Testis (tissue), 3 donors: ENCODE measurements around the gene AGO3. TPM values are rescaled to one million over a fixed set of nuclear protein-coding genes. Genes with fewer than 3 reads are reported as not detected.
A peak's percentile ranks its signal among the peaks of the same experiment; 100 is the strongest.
"Not testable (repeated sequence)": the region's sequence is repeated elsewhere in the genome, so short reads cannot be mapped to it uniquely, and the experiment has no call there.

ENCODE experiments used
- DNase-seq: peaks from one replicate; pipeline ENCODE4 v3.0.0-alpha.2; 2019
- H3K27ac ChIP-seq, 2 donors: fragments of 200-600 bp; sonication (generic); one replicate each; pipeline ENCODE4 v1.5.1; 2019
- H3K27me3 ChIP-seq: fragments of 200-600 bp; sonication (generic); one replicate; pipeline ENCODE4 v1.5.1; 2019
- H3K36me3 ChIP-seq: fragments of 200-600 bp; sonication (generic); one replicate; pipeline ENCODE4 v1.5.1; 2017; ENCODE audit warnings: low read depth; ENCODE audit errors: missing control alignments
- H3K4me1 ChIP-seq: fragments of 200-600 bp; sonication (generic); one replicate; pipeline ENCODE4 v1.5.1; 2019
- H3K4me3 ChIP-seq, 2 donors: fragments of 200-600 bp; sonication (generic); one replicate each; pipeline ENCODE4 v1.5.1; 2017 to 2019
- H3K9me3 ChIP-seq: fragments of 200-600 bp; sonication (generic); one replicate; pipeline ENCODE4 v1.5.1; 2017
- POLR2A ChIP-seq: fragments of 450-650 bp; IDR thresholded peaks from one replicate; pipeline ENCODE4 v1.6.1; 2017; ENCODE audit warnings: antibody characterized with exemption, mild to moderate bottlenecking, moderate library complexity
- WGBS, 2 donors: methylation state at CpG; one replicate each; pipeline ENCODE4 v1.1.5; 2018; 5-methylcytosine and 5-hydroxymethylcytosine counted together
- intact Hi-C: fragments of 100-400 bp; cut with DNase I; formaldehyde crosslinking; loops from one replicate; pipeline ENCODE4 v1.15.1; 2023; ENCODE audit warnings: low total_unique reads
- polyA plus RNA-seq: library from polyadenylated mRNA; stranded (reverse); fragments of 350-450 nt; fragmentation: Illumina TruSeq; extraction: RNeasy Lipid Tissue Mini Kit (QIAGEN cat#74804); gene quantifications from one replicate; pipeline ENCODE4 v1.2.3, GENCODE V29; 2014; ENCODE audit warnings: low read depth, low replicate concordance; ENCODE audit not compliant: insufficient read depth
- total RNA-seq, 2 donors: library from RNA; depleted of rRNA; stranded (reverse); fragments of >200 nt; gene quantifications; one replicate each; pipeline ENCODE4 v1.2.3, GENCODE V29; 2016
- TF ChIP-seq, protein P1 (sequence below), 3 experiments: fragments of 450-650 bp in 2 of 3; fragments of 200-600 bp in 1 of 3; sonication (generic) in 1 of 3; IDR thresholded peaks; one replicate each; pipeline ENCODE4 v1.5.1; 2016 to 2019; ENCODE audit warnings: antibody characterized with exemption in 3 of 3, mild to moderate bottlenecking in 2 of 3, moderate library complexity in 1 of 3

Gene AGO3
- total and polyA plus RNA-seq, 3 donors from 2014 or later, result 22.4 to 47.2 (median 42.6) TPM

- Histone ChIP-seq H3K27me3 (no peaks in the 10 kb centered on the region), H3K36me3 (no peaks in the 10 kb centered on the region), H3K4me1 (peaks cover 33% of the 10 kb centered on the region), H3K27ac (no peak overlapping the region), H3K4me3 (no peak overlapping the region), H3K9me3 (no peaks in the 10 kb centered on the region)
- DNase-seq, result no peak
- intact Hi-C loops, result no loop called here
- TF ChIP-seq POLR2A, result no peak
- TF ChIP-seq, protein P1, sequence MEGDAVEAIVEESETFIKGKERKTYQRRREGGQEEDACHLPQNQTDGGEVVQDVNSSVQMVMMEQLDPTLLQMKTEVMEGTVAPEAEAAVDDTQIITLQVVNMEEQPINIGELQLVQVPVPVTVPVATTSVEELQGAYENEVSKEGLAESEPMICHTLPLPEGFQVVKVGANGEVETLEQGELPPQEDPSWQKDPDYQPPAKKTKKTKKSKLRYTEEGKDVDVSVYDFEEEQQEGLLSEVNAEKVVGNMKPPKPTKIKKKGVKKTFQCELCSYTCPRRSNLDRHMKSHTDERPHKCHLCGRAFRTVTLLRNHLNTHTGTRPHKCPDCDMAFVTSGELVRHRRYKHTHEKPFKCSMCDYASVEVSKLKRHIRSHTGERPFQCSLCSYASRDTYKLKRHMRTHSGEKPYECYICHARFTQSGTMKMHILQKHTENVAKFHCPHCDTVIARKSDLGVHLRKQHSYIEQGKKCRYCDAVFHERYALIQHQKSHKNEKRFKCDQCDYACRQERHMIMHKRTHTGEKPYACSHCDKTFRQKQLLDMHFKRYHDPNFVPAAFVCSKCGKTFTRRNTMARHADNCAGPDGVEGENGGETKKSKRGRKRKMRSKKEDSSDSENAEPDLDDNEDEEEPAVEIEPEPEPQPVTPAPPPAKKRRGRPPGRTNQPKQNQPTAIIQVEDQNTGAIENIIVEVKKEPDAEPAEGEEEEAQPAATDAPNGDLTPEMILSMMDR (IDR thresholded peaks at IDR 0.05), result no peak
- 71 to 85% methylated on average over 11 of the region's 11 CpGs for WGBS, 2 donors
Observed at GRCh38 chr1:35888255-35888654, 42.6 kb upstream of the AGO3 start.

- H3K9me3 ChIP-seq, intact Hi-C loops, H3K4me3 ChIP-seq, H3K36me3 ChIP-seq, H3K27ac ChIP-seq, H3K27me3 ChIP-seq, DNase-seq: not testable (repeated sequence)
- 65 to 83% methylated on average over 3 of the region's 3 CpGs for WGBS, 2 donors
- peaks cover 32% of the 10 kb centered on the region for H3K4me1 ChIP-seq
Observed at GRCh38 chr1:35888981-35889380, 41.9 kb upstream of the AGO3 start.

DNA sequence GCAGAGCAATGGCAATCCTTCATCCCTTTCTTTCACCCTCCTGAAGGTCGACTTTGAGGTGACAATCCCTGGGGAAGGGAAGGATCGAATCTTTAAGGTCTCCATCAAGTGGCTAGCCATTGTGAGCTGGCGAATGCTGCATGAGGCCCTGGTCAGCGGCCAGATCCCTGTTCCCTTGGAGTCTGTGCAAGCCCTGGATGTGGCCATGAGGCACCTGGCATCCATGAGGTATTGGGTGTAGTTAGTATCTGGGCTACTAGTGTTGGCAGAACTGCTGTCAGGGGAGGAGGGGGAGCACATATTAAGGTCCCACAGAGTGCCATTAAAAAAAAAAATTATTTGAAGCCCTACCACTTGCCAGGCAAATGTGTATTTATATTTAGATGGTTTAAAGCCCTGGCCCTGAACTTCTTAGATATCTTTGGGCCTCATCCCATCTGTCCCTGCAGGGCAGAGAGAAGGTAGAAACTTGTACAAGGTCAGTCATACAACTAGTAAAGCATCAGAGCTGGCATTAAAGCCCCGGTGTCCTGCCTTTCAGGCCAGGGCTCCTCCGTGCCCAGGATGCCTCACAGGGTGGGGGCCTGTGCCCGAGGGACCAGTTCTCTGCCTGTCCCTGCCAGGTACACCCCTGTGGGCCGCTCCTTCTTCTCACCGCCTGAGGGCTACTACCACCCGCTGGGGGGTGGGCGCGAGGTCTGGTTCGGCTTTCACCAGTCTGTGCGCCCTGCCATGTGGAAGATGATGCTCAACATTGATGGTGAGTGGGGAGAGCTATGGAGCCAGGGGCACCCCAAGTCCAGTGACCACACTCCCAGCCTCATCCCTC lies 37.6 kb upstream of the AGO3 start:
- intact Hi-C loops, result no loop called here
- Histone ChIP-seq H3K4me3 (no peak overlapping the region), H3K27me3 (no peaks in the 10 kb centered on the region), H3K9me3 (no peaks in the 10 kb centered on the region), H3K36me3 (no peaks in the 10 kb centered on the region), H3K27ac (no peak overlapping the region), H3K4me1 (peaks cover 9% of the 10 kb centered on the region)
- 92 to 100% methylated on average over 4 to 14 of the region's 14 CpGs for WGBS, 2 donors
- no peak for DNase-seq
- no peak for TF ChIP-seq POLR2A
- TF ChIP-seq, protein P1 (IDR thresholded peaks at IDR 0.05), result no peak

DNA sequence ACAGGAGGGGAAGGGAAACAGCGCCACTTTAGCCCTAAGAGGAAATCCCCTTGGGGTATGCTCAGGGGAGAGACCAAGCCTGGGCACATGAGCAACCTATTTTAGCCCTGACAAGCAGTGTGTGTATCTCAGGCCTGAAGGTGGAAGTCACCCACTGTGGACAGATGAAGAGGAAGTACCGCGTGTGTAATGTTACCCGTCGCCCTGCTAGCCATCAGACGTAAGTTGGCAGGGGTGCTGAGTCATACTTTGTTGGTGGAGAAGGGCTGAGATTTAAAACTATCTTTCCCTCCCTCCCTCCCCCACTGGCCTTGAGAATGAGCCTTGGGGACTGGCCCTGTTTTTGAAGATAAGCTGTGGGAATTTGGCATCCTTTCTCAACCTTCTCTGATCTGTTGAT lies 36.7 kb upstream of the AGO3 start:
- intact Hi-C loops, result no loop called here
- TF ChIP-seq, protein P1 (IDR thresholded peaks at IDR 0.05), result no peak
- no peak for TF ChIP-seq POLR2A
- peaks cover 9% of the 10 kb centered on the region for H3K4me1 ChIP-seq
- DNase-seq, result peak; percentile 56
- no peaks in the 10 kb centered on the region for H3K9me3 ChIP-seq
- H3K36me3 ChIP-seq, result no peaks in the 10 kb centered on the region
- H3K4me3 ChIP-seq, result no peak overlapping the region
- no peaks in the 10 kb centered on the region for H3K27me3 ChIP-seq
- 61 to 73% methylated on average over 6 of the region's 6 CpGs for WGBS, 2 donors
- H3K27ac ChIP-seq, result no peak overlapping the region

- no peak for TF ChIP-seq POLR2A
- TF ChIP-seq, protein P1 (IDR thresholded peaks at IDR 0.05), result no peak
- Histone ChIP-seq H3K4me1 (peaks cover 9% of the 10 kb centered on the region), H3K27me3 (no peaks in the 10 kb centered on the region), H3K4me3 (no peak overlapping the region), H3K27ac (no peak overlapping the region), H3K9me3 (no peaks in the 10 kb centered on the region), H3K36me3 (no peaks in the 10 kb centered on the region)
- WGBS, 2 donors, result 67 to 80% methylated on average over 1 of the region's 1 CpG
- no peak for DNase-seq
- intact Hi-C loops, result no loop called here
Observed at GRCh38 chr1:35894656-35895055, 36.2 kb upstream of the AGO3 start.
